Suppressor macrophage treated with lipopolysaccharide for 1 hour (primary cell): ENCODE data around the gene KIF7.
"Not testable (repeated sequence)": the region's sequence is repeated elsewhere in the genome, so short reads cannot be mapped to it uniquely, and the experiment has no call there.

Experiments used
- DNase-seq, 3 donors: peaks; one replicate each; pipeline ENCODE4 v3.0.0-alpha.2; 2020 to 2022

Gene KIF7

GRCh38 chr15:89654847-89655805 is at the start of gene KIF7:
KIF7 (minus strand) TSS chr15:89655467; CDS start chr15:89652930, 2,537 bp downstream.
- peak in 2 of 3 donors; percentile 24 to 38 for DNase-seq

GRCh38 chr15:89704411-89704810 is 49.1 kb upstream of the KIF7 start:
- DNase-seq: no peak

- no peak for DNase-seq
Observed at GRCh38 chr15:89695198-89695597, 39.9 kb upstream of the KIF7 start.

DNA sequence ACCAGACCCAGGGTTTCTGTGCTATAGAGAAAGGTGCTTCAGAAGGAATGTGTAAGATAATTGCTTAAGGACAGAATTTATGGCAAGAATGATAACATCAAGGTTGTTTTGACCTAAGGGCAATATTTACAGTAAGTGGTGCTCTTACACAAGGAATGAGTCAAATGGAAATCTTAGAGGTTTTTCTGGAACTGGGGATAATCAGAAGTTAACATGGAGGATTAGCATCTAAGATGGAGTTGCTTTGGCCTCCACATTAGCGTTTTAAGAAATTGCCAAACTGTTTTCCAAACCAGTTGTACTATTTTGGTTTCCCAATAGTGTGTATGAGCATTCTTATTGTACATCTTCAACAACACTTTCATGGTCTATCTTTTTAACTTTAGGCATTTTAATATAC is 38.4 kb upstream of the KIF7 start:
- no peak for DNase-seq

DNA sequence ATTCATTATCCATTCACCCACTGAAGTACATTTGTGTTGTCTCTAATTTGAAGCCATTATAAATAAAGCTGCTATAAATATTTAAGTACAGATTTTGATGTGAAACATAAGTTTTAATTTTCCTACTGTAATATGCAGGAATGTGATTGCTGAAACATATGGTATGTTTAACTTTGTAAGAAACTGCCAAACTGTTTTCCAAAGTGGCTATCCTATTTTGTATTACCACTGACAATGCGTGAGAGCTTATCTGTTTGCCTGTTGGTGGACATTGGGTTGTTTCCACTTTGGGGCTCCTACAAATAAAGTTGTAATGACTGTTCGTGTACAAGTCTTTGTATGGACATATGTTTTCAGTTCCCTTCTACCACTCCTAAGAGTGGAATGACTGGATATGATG is 37.8 kb upstream of the KIF7 start:
- DNase-seq: no peak

GRCh38 chr15:89690276-89691218 is 35.3 kb upstream of the KIF7 start, which contains the start of the genes PEX11A and WDR93:
PEX11A (minus strand) TSS chr15:89690754; CDS start chr15:89690632, 122 bp downstream.
WDR93 (plus strand) TSS chr15:89690811; CDS start chr15:89701747, 10,936 bp downstream.
- DNase-seq: peak; percentile 74 to 88 (median 78)

GRCh38 chr15:89689930-89690275 is 34.6 kb upstream of the KIF7 start:
- DNase-seq: not testable (repeated sequence)

GRCh38 chr15:89686522-89686921 is 31.3 kb upstream of the KIF7 start:
- no peak for DNase-seq

GRCh38 chr15:89685995-89686394 is 30.7 kb upstream of the KIF7 start:
- DNase-seq: no peak

DNA sequence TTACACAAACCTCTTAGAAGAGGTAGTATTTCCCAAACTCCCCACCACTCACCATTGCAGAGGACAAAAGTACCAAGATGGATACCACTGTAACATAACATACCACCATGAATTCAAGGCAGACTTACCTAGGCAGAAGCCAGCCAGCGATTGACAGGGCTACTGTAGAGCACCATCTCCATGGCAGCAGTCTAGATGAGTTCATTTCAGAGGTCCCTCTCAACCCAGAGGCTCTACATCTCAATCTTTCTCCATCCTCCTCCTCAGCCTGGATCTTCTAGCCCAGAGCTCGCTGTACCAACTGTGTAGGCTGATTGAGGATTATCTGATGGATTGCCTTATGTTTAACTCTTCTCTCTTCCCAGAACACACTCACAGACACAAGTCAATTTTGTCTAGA is 25.9 kb upstream of the KIF7 start:
- no peak for DNase-seq

GRCh38 chr15:89680282-89680873 is 25.1 kb upstream of the KIF7 start:
- DNase-seq: no peak

- no peak for DNase-seq
Observed at GRCh38 chr15:89679212-89679611, 23.9 kb upstream of the KIF7 start, which contains the start of gene PLIN1. PLIN1 (minus strand) TSS chr15:89679367; CDS start chr15:89677489, 1,878 bp downstream.

- DNase-seq: no peak
Observed at GRCh38 chr15:89677381-89677780, 22.1 kb upstream of the KIF7 start.

DNA sequence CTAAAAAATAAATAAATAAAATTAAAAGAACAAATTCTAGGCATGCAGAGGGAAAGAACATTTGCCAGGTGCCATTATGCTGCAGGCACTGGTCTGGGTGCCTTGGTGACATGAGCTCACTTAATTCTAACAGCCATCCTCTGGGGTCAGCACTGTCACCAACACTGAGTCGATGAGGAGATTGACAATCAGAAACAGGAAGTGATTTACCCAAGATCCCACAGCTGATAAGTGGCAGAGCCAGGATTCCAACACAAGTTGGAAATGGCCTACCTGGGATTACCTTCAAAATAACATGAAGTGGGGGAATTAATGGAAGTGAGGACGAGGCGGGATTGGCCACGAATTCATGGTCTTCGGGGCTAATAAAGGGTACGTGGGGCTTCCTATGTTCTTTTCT is 20.3 kb upstream of the KIF7 start:
- DNase-seq: no peak

DNA sequence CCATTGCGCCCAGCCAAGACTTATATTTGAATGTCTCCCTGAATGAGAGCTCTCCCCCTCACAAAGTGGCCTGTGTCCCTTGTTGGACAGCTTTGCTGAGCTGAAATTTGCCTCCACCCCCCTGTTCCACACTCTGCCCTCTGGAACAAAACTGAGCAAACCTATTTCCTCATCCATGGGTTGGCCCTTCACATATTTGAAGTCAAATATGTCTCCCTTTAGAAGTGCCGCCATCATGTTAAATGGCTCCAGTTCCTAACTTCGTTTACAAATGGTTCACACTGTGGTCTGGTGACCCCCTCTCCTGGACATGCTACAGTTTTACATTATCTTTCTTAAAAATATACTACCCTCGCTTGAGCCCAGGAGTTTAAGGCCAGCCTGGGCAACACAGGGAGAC is 19.3 kb upstream of the KIF7 start:
- no peak for DNase-seq

DNA sequence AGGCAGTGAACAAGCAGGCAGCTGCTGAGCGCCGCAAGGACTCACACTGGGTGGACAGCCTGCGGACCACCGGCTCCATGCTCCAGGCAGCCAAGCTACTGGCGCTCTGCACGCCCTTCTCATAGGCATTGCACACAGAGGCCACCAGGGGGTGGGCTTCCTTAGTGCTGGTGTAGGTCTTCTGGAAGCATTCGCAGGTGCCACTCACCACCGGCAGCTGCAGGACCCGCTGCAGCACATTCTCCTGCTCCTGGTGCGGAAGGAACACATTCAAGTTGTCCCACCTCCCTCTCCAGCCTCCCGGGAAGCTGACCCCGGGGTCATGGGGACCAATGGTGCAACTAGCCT is 17.9 kb upstream of the KIF7 start:
- peak in 2 of 3 donors; percentile 19 to 43 for DNase-seq

- DNase-seq: no peak
Observed at GRCh38 chr15:89672221-89673164, 17.2 kb upstream of the KIF7 start.

DNA sequence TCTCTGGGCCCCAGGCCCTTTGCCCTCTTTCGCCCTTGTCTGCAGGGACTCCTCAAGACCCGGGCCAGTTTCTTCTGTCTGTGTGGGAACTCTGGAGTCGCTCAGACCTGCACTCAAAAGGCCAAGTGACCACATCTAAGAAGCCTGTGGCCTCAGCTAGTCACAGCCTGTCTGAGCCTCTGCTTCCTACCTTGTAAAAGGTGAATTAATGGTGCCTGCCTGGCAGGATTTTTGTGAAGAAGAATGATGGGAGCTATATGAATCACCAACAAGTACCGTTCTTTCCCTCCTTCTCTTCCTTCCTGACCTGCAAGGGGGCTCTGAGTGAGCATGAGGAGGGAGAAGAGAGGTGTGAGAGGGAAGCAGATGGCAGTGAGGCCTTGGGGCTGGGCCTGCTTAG is 16.4 kb upstream of the KIF7 start:
- no peak for DNase-seq

DNA sequence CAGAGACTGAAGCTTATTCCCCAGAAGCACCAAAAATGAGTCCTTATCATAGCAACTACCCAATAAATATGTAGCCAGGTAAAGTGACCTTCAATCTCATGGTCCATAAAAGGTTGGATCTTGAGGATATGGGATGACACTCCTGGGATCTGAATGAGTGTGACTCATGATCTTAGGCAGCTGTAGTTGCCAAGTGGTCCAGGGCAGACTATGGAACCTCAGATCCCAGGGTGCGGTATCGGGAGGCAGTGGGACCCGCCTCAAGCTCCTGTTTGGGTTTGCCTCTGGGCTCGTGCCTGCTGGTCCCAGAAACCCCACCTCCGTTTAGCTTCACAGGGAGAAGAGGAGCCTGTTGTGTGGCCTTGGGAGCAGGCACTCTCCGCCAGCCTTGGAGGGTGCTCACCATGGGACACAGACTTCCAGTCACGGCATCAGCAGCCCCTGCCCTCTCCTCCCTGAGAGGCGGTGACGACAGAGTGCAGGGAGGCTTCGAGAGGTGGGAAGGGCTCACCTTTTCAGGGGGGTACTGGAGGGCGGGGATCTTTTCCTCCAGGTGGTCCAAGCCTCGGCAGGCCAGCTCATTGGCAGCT is 15.8 kb upstream of the KIF7 start:
- DNase-seq: no peak

DNA sequence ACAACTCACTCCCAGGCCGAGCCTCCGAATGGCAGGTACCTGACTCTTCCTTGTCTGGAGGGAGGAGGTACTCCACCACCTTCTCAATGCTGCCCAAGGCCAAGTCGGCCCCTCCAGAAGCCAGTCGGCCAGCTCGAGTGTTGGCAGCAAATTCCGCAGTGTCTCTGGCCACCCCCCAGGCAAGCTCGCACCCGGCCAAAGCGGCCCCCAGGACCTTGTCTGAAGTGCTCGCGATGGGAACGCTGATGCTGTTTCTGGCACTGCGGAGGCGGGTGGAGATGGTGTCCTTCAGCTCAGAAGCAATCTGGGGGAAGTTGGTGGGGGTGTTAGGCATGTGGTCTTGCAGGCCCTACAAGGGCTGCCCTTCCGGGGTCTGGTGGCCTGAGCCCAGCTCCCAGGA is 14.7 kb upstream of the KIF7 start:
- no peak for DNase-seq

DNA sequence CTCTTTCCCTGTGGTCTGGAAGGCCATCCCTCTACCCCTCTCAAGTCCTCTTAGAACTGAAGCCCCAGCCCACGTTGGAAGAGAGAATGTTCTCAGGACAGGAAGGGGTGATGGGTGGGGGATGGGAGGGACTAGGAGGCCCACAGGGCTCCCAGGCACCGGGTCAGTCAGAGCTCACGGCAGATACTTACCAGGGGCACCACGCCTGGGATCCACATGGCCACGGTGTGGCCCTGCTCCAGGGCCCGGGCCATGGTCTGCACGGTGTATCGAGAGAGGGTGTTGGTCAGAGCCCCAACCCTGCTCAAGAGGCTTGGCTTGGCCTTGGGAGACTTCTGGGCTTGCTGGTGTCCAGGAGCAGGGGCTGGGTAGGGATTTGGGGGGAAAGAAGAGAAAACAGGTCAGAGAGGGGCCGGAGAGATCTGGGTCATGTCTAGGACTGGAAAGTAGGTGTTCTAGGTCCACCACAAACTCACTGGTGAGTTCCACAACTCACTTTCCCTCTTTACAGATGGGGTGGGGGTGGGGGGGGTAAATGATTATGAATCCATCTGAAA is 14.1 kb upstream of the KIF7 start:
- no peak for DNase-seq
